ENCODE results near the gene IL19.

The IL19 gene

DNA sequence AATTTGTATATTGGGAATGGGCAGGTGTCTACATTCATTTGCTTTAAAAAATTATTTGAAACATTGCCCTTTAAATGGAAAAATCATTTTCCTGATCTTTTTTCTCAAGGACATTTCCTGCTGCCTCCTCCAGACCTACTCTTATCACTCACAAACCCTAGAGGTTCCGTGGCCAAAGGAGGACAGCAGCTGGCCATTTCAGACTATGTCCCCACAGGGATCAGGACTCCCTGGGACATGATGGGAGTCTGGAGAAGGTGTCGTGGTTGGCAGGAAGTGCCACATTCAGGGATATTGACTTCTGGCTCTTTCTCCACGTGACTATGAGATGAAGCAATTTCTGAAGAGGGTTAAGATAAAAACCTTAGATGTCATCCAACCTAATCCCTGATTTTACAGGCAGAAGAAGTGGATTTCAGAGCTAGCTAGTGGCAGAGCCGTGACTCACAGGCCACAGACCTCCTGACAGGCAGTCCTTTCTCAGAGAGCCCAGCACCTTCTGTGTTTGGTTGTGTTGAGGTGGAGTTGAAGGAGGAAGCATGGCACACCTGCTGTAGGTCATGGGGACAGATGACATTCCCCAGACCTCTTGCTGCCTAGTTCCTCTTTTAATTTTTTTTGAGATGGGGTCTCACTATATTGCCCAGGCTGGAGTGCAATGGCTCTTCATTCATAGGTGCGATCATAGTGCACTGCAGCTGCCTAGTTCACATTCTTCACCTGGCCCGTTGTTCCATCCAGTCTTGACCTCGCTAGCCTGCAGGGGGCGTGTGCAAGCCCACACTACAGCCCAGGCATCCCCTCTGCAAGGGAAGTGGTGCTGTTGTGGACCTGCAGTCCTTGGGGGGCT, 27.2 kb downstream of the IL19 start:
- no peak for DNase-seq

DNA sequence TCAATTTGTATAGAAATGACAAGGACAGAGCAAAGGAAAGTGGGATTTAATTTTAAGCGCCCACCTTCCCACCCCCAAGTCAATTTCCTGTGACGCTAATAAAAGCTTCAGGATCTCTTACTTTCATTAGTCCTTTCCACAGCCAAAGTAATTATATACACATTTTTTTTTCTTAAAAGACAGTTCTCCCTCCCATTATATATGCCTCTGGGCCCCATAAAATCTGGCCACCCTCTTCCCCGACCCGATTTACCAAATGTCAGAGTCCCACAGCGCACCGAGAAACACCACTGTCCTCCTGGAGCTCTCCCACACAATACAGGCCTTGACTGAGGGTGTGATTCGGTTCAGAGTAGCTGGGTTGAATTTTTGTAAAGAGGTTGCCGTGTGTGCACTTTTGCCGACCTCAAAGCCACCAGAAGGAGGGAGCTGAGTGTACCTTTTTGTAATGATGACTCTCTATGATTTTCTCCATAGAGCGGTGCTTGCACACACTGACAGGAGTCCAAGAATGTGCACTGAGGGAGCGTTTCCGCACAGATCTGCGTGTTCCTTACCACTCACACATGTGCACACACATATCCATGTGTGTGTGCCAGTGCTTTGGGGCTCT, 27.9 kb downstream of the IL19 start:
- DNase-seq, result no peak

DNA sequence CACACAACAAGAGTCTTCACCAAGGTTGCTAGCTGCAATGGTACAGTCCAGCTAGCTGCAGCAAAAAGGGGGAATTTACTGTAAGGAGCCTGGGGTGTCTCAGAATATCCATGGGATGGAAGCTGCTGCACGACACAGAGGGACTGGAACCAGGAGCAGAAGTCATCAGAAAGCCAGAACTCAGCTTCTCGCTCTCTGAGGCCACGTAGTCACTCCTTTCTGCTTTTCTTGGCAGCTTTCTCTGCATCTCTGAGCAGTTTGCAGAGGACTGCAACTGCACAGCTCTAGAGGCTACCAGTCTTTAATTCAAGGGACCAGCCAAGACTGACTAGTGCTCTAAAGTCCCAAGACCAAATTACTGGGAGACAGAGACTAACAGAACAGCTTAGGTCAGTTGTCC, 28.7 kb downstream of the IL19 start:
- DNase-seq, result no peak

DNA sequence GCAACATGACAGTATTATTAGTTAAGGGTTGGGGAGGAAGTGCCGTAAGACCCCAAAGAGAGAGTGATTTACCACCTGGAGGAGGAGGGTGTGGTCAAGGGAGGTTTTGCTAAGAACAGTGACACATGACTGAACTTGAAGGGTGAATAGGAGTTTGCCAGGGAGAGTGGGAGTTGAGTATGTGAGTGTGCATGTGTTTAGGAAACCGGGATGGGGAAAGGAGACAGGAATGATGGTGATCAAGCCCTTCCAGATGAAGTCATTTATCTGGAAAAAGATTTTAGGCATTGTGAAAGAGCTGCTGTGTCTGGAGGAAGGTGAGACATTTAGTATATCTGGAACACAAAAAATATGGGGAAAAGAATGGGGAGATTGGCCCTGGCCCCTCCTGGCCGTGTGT, 29.8 kb downstream of the IL19 start:
- DNase-seq, result no peak

DNA sequence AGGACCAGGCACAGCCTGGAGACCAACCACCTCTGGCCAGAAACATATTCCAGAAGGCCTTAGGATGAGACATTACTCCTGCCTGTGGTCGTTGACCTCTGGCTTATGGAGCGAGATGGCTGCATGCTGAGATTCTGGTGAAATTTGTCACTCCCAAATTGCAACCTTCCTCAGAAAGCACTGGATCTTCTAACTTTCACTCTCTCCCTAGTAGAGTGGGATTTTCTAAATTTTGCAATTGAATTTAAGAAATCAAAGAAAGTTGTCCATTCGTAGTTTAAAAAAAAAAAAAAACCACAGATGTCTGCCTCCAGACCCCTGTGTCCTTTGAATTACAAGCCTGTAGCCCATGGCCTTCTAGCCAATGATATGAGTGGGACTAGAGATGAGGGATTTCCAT, 30.3 kb downstream of the IL19 start:
- DNase-seq, result no peak

DNA sequence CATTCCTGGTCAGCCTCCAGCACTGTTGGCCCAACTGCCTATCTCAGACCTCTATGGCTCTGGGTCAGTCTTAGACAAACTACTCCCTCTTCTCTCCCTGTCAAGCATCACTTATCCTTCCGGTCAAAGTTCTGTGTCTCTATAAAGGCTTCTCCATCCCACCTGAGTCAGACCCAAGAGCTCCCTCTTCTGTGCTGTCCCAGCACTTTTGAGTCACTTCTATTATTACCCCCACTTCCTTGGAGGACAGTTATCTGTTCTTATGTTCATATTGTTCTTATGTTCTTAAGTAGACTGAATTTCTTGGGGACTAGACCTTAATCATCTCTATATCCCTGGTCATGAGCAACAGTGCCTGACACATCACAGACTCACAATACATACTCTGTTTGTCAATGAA, 30.9 kb downstream of the IL19 start:
- no peak for DNase-seq

DNA sequence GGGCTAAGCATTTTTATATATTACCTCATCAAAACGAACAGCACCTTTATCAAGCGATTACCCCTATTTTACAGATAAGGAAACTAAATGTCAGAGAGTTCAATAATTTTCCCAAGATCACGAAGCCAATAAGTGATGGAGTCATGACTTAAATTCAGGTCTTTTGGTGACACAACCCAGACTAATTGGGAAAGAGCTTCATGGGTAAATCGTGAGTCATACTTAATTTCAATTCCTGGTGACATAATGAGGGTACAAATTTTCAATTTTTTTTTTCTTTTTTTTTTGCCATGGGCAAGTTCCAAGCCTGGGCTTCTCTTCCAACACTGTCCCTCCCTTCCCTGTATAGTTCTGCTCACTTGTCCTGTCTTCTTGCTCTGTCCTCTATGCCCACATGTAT, 31.8 kb downstream of the IL19 start:
- no peak for DNase-seq

DNA sequence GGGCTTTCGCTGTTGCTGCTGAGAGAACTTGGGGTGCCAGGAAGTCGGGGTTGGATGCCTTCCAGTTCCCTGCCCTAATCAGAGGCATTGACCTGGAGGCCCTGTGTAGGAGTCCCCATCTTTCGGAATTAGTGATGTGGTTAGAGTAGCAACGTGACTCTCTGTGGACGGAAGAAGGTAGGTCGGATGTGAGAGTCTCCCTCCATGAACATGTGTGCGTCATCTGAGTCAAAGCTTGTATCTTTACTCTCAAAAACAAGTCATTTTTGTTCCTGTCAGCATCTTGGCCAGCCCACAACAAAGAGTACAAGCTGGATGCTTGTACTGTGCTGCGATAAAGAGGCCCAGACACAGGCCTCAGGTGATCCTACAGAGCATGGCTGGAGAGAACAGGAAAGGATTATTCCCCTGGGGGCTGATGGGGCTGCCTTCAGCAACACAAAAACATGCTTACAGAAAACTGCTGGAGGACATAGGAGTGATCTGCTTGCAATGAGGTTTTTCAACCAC, 32.7 kb downstream of the IL19 start:
- peak in 1 of 58 donors; percentile 44 for DNase-seq

DNA sequence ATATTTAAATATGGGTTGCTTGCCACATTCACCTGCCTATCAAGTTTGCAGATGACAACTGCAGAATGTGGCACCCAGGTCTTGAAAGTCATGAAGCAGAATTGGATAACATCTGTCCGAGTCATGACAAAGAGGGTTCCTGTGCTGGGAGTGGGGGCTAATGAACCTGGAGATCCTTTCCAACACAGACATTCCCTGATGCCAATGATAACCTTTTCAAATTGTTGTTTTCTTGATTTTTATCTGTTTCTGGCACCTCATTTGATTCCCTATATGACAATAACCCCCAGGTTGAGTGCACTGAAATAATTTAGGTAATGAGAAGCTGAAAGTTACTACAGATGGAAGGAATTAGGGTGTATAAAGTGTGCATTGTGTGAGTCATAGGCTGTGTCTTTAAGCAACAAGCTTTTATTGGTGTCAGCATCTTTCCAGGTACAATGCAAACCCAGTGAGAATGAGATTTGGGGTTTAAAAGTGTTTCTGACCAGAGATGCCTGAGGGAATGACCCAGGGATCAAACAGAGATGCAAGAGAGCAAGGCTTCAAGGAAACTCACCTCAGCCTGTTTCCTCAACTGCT, 33.7 kb downstream of the IL19 start:
- DNase-seq, result no peak

DNA sequence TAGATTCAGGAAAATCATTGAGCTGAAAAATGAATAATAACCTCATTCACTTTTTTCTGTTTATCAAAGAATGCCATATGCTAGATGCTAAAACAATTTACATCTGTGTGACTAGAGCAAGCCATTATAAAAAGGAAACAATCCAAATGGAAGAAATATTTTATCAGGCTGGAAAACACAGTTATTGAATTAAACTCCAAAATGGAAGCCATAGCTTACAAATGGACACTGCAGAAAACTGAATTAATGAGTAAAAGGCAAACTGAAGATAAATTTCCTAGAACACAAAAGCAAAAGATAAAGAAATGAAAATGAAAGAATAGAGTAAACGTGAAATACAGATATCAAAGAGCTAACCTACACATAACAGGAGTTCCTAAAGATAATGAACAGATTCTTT, 34.8 kb downstream of the IL19 start:
- DNase-seq, result no peak

DNA sequence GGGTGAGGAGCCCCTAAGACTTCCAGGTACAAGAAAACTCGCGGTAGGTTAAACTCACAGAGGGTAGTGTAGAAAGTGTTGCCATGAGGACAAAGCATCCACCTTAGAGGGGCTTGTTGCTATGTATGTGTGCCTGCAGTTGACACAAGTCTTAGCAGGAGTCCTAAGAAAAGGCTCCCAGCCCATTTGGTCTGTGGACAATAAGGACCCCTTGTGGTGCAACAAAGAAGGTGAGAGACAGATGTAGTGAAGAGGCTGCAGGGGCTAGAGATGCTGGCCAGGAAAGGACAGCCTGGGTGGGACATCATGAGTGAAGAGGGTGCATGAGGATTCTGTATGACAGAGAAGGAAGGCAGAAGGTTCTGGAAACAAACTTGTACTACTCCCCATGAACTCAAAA, 38.0 kb downstream of the IL19 start:
- DNase-seq, result no peak

DNA sequence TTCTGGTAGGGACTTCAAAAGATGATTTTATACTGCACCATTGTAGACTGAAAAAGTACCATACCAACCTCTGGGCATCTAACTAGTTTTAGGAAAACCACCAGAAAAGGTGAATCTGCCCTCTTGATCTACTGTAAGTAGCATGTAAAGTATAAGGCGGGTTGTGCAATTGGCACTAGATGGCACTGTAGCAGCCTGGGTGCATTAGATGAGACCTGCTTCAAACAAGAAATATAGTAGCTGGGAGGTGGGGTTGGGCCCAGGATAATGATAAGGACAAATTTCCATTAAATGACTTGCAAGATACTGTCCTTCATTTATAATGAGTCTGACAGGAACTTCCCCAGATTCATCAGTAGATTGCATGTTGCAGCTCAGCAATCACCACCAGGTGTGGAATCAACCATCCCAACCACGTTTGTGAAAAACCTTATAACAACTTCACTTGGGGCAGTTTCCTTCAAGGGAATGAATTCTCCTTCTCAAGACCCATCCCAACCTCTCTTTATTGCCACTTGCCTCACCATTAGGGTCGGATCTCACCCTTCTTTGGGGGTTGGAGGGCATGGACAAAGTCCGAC, 39.0 kb downstream of the IL19 start:
- no peak for DNase-seq

DNA sequence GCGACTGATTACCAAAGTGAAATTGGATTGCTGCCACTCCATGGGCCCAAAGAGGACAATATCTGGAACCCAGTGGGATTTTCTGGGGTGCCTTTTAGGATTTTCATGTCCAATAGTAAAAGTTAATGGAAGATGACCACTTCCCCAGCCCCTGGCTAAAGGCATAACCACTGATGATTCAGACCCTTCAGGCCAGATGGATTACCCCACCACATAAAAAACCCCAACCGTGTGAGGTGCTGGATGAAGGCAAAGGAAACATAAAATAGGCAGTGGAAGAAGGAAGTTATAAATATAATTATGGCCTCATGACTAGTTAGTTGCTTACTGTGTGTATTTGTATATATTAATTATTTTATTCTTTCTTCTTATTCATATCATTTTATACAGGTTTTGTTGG, 41.9 kb downstream of the IL19 start:
- DNase-seq, result no peak

DNA sequence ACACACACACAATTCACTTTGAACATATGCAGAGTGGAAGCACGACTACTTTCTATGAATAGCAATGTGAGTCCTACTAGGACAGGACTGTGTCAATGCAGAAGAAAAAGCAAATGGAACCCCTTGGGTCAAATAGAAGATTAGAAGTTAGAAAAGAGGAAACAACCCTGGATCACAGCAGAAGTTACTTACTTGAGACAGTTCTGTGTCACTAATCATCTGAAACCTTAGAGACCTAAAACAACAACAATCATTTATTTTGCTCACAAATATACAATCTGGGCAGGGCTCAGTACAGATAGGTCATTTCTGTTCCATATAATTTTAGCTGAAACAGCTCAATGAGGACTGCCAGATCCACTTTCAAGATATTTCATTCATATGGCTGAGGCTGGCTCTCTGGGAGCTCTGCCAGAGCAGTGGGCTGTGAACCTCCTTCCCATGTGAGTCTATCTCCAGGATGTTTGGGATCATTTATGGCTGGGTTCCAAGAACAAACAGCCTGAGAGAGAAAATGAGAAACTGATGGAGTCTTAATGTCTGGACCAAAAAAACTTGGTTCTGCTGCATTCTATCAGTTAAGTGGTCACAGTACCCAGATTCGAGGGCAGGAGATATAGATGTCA, 44.3 kb downstream of the IL19 start:
- DNase-seq, result peak in 18 of 58 donors; percentile 2 to 46 (median 8)

DNA sequence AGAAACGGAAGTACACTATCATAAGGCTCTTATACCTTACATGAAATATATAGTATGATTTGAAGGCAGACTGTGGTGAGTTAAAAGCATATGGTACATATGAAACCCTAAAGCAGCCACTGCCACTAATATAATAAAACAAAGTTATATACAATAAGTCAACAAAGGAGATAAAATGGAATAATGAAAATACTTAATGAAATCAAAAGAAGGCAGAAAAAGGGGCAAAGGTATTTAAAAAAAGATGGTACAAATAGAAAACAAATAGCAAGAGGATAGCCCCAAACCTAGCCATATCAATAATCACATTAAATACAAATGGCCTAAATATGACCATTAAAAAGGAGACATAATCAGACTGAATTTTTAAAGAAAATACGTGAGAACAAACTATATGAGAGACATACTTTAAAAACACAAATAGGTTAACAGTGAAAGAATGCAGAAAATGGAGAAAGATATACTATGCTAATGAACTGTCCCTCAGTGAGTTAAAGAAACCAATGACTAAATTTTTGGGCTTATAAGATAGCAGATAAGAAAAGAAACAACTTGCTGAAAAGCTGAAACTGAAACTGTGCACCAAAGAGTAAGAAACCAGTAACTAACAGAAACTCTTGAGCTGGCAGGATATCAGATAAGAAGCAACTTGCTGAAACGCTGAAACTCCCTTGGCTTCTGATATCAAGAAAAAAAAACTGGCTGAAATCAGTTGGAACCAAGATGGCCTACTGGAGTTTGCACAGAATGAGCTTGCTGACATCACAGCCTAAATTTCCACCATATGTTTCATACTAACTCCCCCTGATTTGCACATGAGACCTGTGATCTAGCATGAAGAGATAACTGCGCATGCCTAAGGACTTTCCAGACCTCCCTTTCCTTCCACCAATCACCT, 46.1 kb downstream of the IL19 start:
- DNase-seq, result no peak

DNA sequence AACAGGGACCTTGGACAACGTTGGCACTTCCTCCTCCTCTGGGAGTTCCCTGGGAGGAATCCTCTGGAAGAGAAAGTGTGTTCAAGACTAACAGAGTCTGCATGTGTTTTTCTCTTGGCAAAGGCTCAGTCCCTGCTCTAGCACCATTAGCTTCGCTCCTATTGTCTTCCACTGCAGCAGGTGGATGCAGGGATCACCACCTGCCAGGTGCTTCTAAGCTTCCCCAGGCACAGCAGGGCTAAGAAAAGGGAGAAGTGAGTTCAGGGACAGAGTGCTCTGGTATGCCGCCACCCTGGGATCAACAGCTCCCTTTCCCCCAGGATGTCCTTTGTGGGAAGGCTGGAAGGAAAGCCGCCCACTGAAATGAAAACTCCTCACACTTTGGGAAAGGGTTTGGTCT, 50.9 kb downstream of the IL19 start:
- no peak for DNase-seq

DNA sequence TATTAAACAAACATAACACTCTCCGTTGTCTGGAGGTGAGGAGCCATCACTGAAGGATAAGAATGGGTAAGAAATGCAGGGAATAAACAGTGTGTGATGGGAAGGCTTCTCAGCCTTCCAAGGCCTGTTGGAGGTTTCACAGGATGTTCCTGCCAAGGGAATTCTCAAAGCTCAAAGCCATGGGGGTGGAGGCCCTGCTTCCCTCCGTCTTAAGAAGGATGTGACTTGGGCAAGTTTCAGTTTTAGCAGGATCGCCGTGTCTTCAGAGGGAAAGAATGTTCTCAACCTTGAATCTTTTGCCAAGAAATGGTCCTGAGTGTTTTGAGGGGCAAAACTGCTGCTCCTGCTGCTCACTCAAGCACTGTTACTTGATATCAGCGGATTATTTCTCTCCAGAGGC, 53.2 kb downstream of the IL19 start:
- no peak for DNase-seq

DNA sequence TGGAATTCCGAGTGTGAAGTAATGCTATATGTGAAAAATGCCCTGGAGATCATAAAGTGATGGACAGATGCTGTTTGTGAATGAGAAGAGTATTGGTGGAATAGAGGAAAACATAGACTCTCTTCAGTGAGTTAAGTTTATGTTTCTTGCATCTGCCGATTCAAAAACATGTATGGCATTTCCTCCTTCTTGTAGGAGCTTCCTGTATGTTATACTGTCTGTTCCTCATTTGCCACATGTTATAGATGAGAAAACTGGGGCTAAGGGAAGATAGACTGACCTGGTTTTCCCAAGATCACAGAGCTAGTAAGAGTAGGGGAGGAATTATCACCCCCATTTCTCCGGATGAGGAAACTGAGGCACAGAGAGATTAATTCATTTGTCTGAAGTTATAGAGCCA, 53.8 kb downstream of the IL19 start:
- DNase-seq, result no peak

DNA sequence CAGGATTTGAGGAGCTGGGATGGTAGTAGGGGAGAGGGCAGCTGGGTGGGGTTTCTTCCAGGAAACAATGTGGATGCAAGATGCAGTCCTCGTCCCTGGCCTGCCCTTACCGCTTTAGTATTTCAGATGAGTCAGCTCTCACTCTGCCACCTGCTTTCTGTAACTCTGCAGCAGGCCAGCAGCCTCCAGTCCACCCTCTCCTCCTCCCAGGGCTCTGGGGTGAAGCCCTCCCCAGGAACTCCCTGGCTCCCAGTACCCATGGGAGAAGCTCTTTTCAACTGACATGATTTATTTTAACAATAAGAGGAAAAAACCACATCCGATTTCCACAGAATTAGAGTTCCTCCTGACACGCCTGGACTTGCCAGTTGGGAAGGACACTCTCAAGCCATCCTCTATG, 55.8 kb downstream of the IL19 start:
- DNase-seq, result no peak

DNA sequence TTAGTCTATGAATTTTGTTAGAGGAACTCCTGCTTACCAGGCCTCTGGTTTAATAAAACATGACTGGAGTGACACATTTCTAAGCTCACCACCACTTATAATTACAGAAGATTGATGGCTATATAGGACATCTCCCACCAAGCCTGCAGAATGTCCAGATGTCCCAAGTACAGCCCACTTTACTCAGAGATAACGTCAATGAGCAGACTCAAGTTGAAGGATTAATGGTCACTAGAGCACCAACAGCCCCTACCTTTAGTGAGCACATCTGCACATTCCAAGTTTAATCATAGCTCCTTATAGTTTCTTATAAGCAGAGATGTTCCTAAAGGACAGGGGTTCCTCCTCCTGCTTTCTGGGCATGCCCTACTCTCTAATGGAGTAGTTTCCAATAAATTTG, 57.5 kb downstream of the IL19 start:
- DNase-seq, result no peak

DNA sequence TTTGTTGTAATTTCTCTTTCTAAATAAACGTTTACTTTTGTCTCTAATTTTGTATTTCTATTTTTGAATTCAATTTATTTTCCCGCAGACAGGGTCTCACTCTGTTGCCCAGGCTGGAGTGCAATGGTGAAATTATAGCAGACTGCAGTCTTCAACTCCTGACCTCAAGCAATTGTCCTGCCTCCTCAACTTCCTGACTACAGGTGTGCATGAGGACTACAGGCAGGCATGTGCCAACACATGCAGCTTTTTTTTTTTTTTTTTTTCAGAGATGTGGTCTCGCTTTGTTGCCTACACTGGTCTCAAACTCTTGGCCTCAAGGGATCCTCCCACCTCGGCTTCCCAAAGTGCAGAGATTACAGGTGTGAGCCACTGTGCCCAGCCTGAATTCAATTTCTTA, 58.2 kb downstream of the IL19 start:
- no peak for DNase-seq
